ENCODE data around the gene SEC61A1. TPM values are rescaled to one million over a fixed set of nuclear protein-coding genes. Genes with fewer than 3 reads are reported as not detected.

The SEC61A1 gene
- 89.8 TPM for total RNA-seq

DNA sequence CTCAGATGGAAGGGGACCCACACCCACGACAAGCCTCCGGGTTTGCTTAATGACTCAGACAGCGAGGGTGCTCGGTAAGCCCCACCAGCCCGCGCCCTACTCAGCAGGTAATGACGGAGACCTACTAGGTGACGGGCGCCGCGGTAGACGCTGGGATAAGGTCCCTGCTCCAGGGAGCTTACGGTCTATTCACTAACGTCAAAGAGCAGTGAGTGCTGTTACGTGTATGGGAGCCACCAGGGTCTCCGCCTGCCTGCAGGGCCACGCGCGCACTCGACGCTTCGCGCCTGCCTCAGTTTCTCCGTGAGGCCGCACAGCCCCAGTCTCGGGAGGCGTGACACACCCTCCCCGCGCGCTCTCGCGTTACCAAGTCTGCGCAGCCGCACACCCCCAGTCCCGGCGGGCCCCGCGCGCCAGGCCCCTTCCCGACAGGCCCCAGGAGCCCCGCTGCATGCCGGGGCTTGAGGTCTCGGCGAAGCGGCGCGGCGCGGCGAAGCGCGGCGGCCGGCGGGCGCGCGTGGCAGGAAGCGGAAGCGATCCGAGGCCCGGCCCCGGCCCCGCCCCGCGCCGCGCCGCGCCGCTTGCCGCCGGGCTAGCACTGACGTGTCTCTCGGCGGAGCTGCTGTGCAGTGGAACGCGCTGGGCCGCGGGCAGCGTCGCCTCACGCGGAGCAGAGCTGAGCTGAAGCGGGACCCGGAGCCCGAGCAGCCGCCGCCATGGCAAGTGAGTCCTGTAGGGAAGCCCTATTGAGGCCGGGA lies at the start of gene SEC61A1:
Gene SEC61A1 (plus strand): TSS at position 601 of the 758 bp plus-strand sequence. CDS start 116 bp downstream, at position 717.
- Histone ChIP-seq H3K9me3 (ENCODE audit: control insufficient read depth in 3 of 3, low read length in 3 of 3) (no peaks in the 10 kb centered on the region), H3K27me3 (ENCODE audit: control insufficient read depth in 3 of 3, insufficient read depth in 3 of 3, low read length in 3 of 3) (no peaks in the 10 kb centered on the region), H3K36me3 (ENCODE audit: control insufficient read depth in 3 of 3, insufficient read depth in 3 of 3, low read length in 3 of 3) (peaks cover 9 to 29% (median 15%) of the 10 kb centered on the region in 3 donors), H3K27ac (ENCODE audit: low read depth, low read length) (peak within 1 kb of the TSS; percentile 97), H3K4me3 (ENCODE audit: low read length in 3 of 3) (peak within 1 kb of the TSS; percentile 96 to 100 (median 98)), H3K4me1 (ENCODE audit: control insufficient read depth in 3 of 3, insufficient read depth in 3 of 3, low read length in 3 of 3) (peaks cover 32 to 40% (median 34%) of the 10 kb centered on the region in 3 donors), H3K9ac (ENCODE audit: low read depth in 1 of 3, low read length in 3 of 3) (peak within 1 kb of the TSS; percentile 94 to 98 (median 96))

DNA sequence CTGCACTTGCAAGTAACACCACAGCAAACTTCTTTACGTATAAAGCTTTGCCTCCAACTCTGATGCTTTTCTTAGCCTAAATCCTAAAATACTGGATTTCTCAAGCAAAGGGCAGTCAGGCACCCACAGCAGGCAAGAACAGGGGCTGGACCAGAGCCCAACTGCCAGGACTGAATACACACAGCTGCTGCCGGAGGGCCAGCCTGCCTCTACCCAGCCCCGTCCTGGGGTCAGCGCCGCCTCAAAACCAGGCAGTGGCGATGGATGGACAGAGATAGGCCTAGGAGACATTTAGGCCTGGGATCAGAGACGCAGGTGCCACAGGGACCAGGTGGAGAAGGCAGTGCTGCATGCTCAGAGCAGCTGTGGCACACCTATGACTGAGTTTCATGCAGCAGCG lies 47.6 kb upstream of the SEC61A1 start:
- peaks cover 6 to 15% (median 10%) of the 10 kb centered on the region in 3 donors for H3K27me3 ChIP-seq (ENCODE audit: control insufficient read depth in 3 of 3, insufficient read depth in 3 of 3, low read length in 3 of 3)
- no peaks in the 10 kb centered on the region for H3K9me3 ChIP-seq (ENCODE audit: control insufficient read depth in 3 of 3, low read length in 3 of 3)
- no peaks in the 10 kb centered on the region for H3K36me3 ChIP-seq (ENCODE audit: control insufficient read depth in 3 of 3, insufficient read depth in 3 of 3, low read length in 3 of 3)
- peaks cover 0 to 3% (median 2%) of the 10 kb centered on the region in 3 donors for H3K4me1 ChIP-seq (ENCODE audit: control insufficient read depth in 3 of 3, insufficient read depth in 3 of 3, low read length in 3 of 3)
- no peak overlapping the region for H3K9ac ChIP-seq (ENCODE audit: low read depth in 1 of 3, low read length in 3 of 3)
- no peak overlapping the region for H3K4me3 ChIP-seq (ENCODE audit: low read length in 3 of 3)
- no peak overlapping the region for H3K27ac ChIP-seq (ENCODE audit: low read depth, low read length)

DNA sequence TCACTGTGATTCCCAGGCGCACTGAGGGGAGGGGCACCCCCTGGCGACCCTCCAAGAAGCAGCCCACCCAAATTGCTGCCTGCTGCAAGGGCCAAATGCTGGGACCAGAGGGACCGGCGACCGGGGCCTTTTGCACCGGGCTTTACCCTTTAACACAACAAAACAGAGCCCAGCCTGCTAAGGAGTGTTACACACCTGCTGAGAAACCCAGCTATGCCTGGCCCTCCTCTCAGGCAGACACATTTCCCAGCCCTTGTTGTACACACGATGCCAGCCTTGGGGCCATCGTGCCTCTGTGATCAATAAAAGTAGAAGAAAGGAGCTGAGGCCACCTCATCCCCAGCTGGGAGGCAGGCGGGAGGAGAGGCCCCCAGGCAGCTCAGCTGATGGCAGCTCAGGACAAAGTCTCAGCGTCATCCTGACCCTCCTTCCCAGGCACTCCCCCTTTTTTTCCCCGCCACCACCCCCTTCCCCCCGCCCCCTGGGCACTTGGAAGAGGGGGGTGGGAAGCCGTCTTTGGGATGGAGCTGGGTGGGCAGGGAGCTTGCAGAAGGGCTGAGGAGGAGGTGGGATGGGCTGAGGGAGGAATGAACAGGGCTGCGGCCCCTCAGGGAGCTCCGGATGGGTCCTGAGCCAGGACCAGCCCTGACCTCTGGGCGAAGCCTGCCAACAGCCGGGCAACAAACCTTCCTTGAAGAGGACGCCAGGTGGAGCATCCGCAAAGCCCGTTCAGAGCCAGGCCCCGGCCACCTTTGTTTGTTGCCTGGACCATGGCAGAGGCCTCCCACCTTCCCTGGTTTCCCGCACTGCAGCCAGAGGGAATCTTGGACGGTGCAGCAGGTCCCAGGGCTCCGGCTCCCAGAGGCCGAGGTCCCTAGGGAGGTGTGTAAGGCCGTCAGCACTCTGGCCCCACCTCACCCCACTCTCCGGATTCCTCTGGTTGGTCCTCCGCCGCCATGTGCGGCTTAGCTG lies 45.9 kb upstream of the SEC61A1 start:
- no peaks in the 10 kb centered on the region for H3K9me3 ChIP-seq (ENCODE audit: control insufficient read depth in 3 of 3, low read length in 3 of 3)
- peaks cover 6 to 15% (median 10%) of the 10 kb centered on the region in 3 donors for H3K27me3 ChIP-seq (ENCODE audit: control insufficient read depth in 3 of 3, insufficient read depth in 3 of 3, low read length in 3 of 3)
- H3K4me3 ChIP-seq (ENCODE audit: low read length in 3 of 3), result no peak overlapping the region
- H3K27ac ChIP-seq (ENCODE audit: low read depth, low read length), result no peak overlapping the region
- H3K9ac ChIP-seq (ENCODE audit: low read depth in 1 of 3, low read length in 3 of 3), result no peak overlapping the region
- H3K4me1 ChIP-seq (ENCODE audit: control insufficient read depth in 3 of 3, insufficient read depth in 3 of 3, low read length in 3 of 3), result peaks cover 0 to 3% (median 2%) of the 10 kb centered on the region in 3 donors
- H3K36me3 ChIP-seq (ENCODE audit: control insufficient read depth in 3 of 3, insufficient read depth in 3 of 3, low read length in 3 of 3), result no peaks in the 10 kb centered on the region

DNA sequence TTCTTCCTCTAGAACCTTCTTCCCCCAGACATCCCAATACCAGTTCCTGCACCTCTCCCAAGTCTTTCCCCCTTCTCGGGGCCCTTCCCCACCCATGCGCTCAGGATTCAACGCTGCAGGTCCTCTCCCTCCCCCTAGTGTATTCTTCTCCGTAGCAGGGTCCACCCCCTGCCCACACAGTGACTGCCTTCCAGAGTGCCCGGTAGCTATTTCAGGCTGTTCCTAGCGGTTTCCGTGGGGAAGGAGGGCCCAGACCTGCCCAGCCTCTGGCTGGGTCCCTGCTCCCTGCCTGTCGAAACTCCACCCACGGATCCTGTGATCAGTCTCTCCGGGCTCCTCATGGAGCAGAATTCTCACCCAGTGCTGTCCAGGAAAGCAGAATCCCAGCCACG lies 45.2 kb upstream of the SEC61A1 start:
- no peak overlapping the region for H3K9ac ChIP-seq (ENCODE audit: low read depth in 1 of 3, low read length in 3 of 3)
- no peaks in the 10 kb centered on the region for H3K36me3 ChIP-seq (ENCODE audit: control insufficient read depth in 3 of 3, insufficient read depth in 3 of 3, low read length in 3 of 3)
- H3K9me3 ChIP-seq (ENCODE audit: control insufficient read depth in 3 of 3, low read length in 3 of 3), result no peaks in the 10 kb centered on the region
- H3K27ac ChIP-seq (ENCODE audit: low read depth, low read length), result no peak overlapping the region
- no peak overlapping the region for H3K4me3 ChIP-seq (ENCODE audit: low read length in 3 of 3)
- H3K4me1 ChIP-seq (ENCODE audit: control insufficient read depth in 3 of 3, insufficient read depth in 3 of 3, low read length in 3 of 3), result peaks cover 0 to 3% (median 2%) of the 10 kb centered on the region in 3 donors
- peaks cover 6 to 16% (median 12%) of the 10 kb centered on the region in 3 donors for H3K27me3 ChIP-seq (ENCODE audit: control insufficient read depth in 3 of 3, insufficient read depth in 3 of 3, low read length in 3 of 3)

DNA sequence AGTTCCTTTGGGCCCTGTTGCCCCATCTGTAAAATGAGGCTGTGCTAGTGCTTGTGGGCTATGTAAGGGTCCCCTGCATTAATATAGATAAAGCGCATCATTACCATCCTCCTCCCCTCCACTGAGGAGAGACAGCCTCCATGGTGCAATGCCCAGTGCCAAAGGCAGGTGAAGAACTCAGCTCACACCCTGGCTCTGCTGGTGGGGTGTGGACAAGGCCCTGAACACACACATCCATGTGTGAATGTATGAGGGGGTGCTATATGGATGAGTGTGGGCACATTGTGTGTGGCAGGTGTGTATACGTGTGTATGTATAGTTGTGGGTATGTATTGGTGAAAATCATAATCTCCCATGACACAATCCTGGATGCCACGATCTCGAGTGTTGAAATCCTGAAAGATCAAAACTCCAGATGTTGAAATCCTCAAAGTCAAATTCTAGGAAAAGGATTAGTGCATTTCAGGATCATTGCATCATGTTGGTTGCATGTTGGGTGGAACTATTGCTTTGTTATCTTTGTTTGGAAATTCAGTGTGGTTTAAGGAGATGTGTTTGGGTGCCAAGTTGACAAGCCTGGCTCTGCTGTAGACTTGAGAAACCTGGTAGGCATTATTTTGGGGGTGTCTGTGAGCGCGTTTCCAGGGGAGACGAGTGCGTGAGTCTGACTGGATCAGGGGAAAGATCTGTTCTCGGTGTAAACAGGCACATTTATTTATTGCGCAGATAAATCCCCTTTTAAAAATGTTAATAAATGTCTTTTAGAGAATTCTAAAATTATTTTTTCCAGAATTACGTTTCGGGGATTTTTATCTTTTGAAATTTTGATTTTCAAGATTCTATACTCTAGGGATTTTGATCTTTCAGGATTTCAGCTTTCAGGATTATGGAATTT lies 42.0 kb upstream of the SEC61A1 start:
- peaks cover 0 to 2% (median 0%) of the 10 kb centered on the region in 3 donors for H3K4me1 ChIP-seq (ENCODE audit: control insufficient read depth in 3 of 3, insufficient read depth in 3 of 3, low read length in 3 of 3)
- H3K27me3 ChIP-seq (ENCODE audit: control insufficient read depth in 3 of 3, insufficient read depth in 3 of 3, low read length in 3 of 3), result peaks cover 2 to 19% (median 15%) of the 10 kb centered on the region in 3 donors
- no peaks in the 10 kb centered on the region for H3K36me3 ChIP-seq (ENCODE audit: control insufficient read depth in 3 of 3, insufficient read depth in 3 of 3, low read length in 3 of 3)
- H3K9ac ChIP-seq (ENCODE audit: low read depth in 1 of 3, low read length in 3 of 3), result no peak overlapping the region
- H3K27ac ChIP-seq (ENCODE audit: low read depth, low read length), result no peak overlapping the region
- H3K9me3 ChIP-seq (ENCODE audit: control insufficient read depth in 3 of 3, low read length in 3 of 3), result no peaks in the 10 kb centered on the region
- H3K4me3 ChIP-seq (ENCODE audit: low read length in 3 of 3), result no peak overlapping the region

DNA sequence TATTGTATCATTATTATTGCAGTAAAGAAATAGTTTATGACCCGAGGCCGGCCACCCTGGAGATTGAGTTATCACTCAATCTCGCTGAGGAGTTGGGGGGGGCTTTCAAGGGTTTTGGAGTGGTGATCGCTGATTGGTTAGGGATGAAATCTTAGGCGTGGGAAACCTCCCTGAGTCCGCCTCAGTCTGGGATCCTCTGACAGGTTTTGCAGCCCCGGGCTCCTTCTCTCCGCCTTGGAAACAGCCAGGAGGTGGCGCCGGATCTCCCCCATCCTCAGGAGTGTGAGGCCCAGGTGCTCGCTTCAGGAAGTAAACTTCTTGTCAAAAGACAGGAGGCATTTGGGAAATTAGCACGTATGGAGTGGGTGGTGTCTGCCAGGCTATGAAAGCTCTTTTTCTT lies 41.1 kb upstream of the SEC61A1 start:
- H3K36me3 ChIP-seq (ENCODE audit: control insufficient read depth in 3 of 3, insufficient read depth in 3 of 3, low read length in 3 of 3), result no peaks in the 10 kb centered on the region
- H3K9ac ChIP-seq (ENCODE audit: low read depth in 1 of 3, low read length in 3 of 3), result no peak overlapping the region
- no peaks in the 10 kb centered on the region for H3K4me1 ChIP-seq (ENCODE audit: control insufficient read depth in 3 of 3, insufficient read depth in 3 of 3, low read length in 3 of 3)
- H3K27me3 ChIP-seq (ENCODE audit: control insufficient read depth in 3 of 3, insufficient read depth in 3 of 3, low read length in 3 of 3), result peaks cover 2 to 16% (median 12%) of the 10 kb centered on the region in 3 donors
- H3K9me3 ChIP-seq (ENCODE audit: control insufficient read depth in 3 of 3, low read length in 3 of 3), result no peaks in the 10 kb centered on the region
- no peak overlapping the region for H3K27ac ChIP-seq (ENCODE audit: low read depth, low read length)
- H3K4me3 ChIP-seq (ENCODE audit: low read length in 3 of 3), result no peak overlapping the region

DNA sequence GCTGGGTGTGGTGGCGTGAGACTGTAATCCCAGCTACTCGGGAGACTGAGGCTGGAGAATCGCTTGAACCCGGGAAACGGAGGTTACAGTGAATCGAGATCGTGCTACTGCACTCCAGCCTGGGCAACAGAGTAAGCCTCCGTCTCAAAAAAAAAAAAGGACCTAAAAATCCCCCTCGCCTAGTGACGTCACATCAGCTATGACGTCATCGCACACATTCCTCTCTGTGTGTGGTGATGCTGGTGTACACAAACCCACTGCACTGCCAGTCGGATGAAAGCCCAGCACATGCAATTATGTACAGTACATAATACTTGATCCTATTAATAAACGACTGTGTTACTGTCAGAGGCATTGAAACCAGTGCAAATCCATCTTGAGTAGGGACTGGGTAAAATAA lies 40.2 kb upstream of the SEC61A1 start:
- Histone ChIP-seq H3K9ac (ENCODE audit: low read depth in 1 of 3, low read length in 3 of 3) (no peak overlapping the region), H3K27ac (ENCODE audit: low read depth, low read length) (no peak overlapping the region), H3K4me3 (ENCODE audit: low read length in 3 of 3) (no peak overlapping the region), H3K9me3 (ENCODE audit: control insufficient read depth in 3 of 3, low read length in 3 of 3) (no peaks in the 10 kb centered on the region), H3K4me1 (ENCODE audit: control insufficient read depth in 3 of 3, insufficient read depth in 3 of 3, low read length in 3 of 3) (no peaks in the 10 kb centered on the region), H3K27me3 (ENCODE audit: control insufficient read depth in 3 of 3, insufficient read depth in 3 of 3, low read length in 3 of 3) (peaks cover 2 to 9% (median 8%) of the 10 kb centered on the region in 3 donors), H3K36me3 (ENCODE audit: control insufficient read depth in 3 of 3, insufficient read depth in 3 of 3, low read length in 3 of 3) (no peaks in the 10 kb centered on the region)

DNA sequence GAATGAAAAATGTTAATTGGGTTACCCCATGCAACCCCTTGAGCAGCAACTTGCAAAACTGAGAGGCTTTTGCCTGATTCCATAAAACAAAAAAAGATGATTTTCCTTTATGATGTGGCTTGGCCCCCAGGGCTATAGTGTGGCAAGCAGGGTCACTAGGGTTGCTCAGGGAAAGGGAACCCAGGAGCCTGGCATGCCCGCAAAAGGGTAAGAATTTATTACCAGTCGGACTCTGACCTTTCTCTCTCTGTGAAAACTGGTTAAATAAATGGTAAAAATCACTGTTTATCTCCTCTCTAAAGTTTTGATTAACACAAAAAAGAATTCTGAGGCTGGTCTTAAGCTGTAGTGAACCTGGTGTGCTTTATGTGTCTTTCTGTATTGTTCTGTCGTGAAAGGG lies 37.7 kb upstream of the SEC61A1 start:
- Histone ChIP-seq H3K27me3 (ENCODE audit: control insufficient read depth in 3 of 3, insufficient read depth in 3 of 3, low read length in 3 of 3) (peaks cover 0 to 5% (median 4%) of the 10 kb centered on the region in 3 donors), H3K36me3 (ENCODE audit: control insufficient read depth in 3 of 3, insufficient read depth in 3 of 3, low read length in 3 of 3) (no peaks in the 10 kb centered on the region), H3K4me1 (ENCODE audit: control insufficient read depth in 3 of 3, insufficient read depth in 3 of 3, low read length in 3 of 3) (no peaks in the 10 kb centered on the region), H3K9me3 (ENCODE audit: control insufficient read depth in 3 of 3, low read length in 3 of 3) (no peaks in the 10 kb centered on the region), H3K9ac (ENCODE audit: low read depth in 1 of 3, low read length in 3 of 3) (no peak overlapping the region), H3K27ac (ENCODE audit: low read depth, low read length) (no peak overlapping the region), H3K4me3 (ENCODE audit: low read length in 3 of 3) (no peak overlapping the region)

DNA sequence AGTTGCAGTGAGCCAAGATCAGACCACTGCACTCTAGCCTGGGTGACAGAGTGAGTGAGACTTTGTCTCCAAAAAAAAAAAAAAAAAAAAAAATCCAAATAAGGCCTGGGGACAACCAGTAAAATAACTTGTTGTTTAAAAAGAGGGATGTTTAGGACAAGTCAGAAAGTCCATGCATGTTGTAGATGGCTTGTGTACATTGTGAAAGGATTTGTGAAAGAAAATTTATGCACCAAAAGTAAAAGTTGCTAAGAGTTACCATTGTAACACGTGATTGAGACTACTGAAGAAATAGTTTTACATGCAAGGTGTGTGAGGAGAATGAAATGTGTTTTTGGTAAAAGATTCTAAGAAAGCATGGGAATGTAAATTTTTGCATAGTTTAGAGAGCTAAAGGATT lies 35.7 kb upstream of the SEC61A1 start:
- Histone ChIP-seq H3K9me3 (ENCODE audit: control insufficient read depth in 3 of 3, low read length in 3 of 3) (no peaks in the 10 kb centered on the region), H3K4me1 (ENCODE audit: control insufficient read depth in 3 of 3, insufficient read depth in 3 of 3, low read length in 3 of 3) (no peaks in the 10 kb centered on the region), H3K27ac (ENCODE audit: low read depth, low read length) (no peak overlapping the region), H3K27me3 (ENCODE audit: control insufficient read depth in 3 of 3, insufficient read depth in 3 of 3, low read length in 3 of 3) (peaks cover 0 to 5% (median 4%) of the 10 kb centered on the region in 3 donors), H3K36me3 (ENCODE audit: control insufficient read depth in 3 of 3, insufficient read depth in 3 of 3, low read length in 3 of 3) (no peaks in the 10 kb centered on the region), H3K9ac (ENCODE audit: low read depth in 1 of 3, low read length in 3 of 3) (no peak overlapping the region), H3K4me3 (ENCODE audit: low read length in 3 of 3) (no peak overlapping the region)
